OCI-LY7 (cell line): ENCODE data around the gene NINJ2.

Experiments
- CTCF ChIP-seq: fragments of 200-600 bp; sonication (generic); conservative IDR thresholded peaks from 2 replicates; pipeline ENCODE4 v1.5.1; 2014; ENCODE audit warnings: mild to moderate bottlenecking, antibody characterized with exemption, low read length, moderate library complexity, mixed read lengths
- EZH2phosphoT487 ChIP-seq: fragments of 200-600 bp; sonication (generic); IDR thresholded peaks from 2 replicates; pipeline ENCODE4 v1.6.1; 2018; ENCODE audit warnings: low read depth, borderline replicate concordance, mild to moderate bottlenecking, mixed run types, antibody characterized with exemption, low read length, moderate library complexity, mixed read lengths

DNA sequence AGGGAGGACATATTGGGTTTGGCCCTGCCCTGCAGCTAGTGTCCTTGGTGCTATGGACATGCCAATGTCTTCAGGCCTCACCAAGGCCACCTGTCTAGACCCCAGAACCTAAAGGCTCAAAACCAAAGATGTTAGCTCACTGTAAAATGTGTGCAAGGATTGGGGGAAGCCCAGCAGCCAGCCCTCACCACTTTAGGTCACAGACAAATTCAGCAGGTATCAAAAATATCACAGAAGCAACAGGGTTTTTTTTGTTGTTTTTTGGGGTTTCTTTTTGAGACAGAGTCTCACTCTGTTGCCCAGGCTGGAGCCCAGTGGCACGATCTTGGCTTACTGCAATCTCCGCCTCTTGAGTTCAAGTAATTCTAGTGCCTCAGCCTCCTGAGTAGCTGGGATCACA, 29.0 kb upstream of the NINJ2 start:
- TF ChIP-seq CTCF (no peak), EZH2phosphoT487 (no peak)
